SH-SY5Y (cell line): Measurements from ENCODE around the gene CLEC2D.

Source experiments
- GATA2 ChIP-seq: IDR thresholded peaks from 2 replicates; pipeline ENCODE4 v1.6.1; 2011; ENCODE audit warnings: mild to moderate bottlenecking, low read depth, low read length
- GATA3 ChIP-seq: IDR thresholded peaks from 2 replicates; pipeline ENCODE4 v1.6.1; 2011; ENCODE audit warnings: low read depth, mild to moderate bottlenecking, low read length, moderate library complexity

DNA sequence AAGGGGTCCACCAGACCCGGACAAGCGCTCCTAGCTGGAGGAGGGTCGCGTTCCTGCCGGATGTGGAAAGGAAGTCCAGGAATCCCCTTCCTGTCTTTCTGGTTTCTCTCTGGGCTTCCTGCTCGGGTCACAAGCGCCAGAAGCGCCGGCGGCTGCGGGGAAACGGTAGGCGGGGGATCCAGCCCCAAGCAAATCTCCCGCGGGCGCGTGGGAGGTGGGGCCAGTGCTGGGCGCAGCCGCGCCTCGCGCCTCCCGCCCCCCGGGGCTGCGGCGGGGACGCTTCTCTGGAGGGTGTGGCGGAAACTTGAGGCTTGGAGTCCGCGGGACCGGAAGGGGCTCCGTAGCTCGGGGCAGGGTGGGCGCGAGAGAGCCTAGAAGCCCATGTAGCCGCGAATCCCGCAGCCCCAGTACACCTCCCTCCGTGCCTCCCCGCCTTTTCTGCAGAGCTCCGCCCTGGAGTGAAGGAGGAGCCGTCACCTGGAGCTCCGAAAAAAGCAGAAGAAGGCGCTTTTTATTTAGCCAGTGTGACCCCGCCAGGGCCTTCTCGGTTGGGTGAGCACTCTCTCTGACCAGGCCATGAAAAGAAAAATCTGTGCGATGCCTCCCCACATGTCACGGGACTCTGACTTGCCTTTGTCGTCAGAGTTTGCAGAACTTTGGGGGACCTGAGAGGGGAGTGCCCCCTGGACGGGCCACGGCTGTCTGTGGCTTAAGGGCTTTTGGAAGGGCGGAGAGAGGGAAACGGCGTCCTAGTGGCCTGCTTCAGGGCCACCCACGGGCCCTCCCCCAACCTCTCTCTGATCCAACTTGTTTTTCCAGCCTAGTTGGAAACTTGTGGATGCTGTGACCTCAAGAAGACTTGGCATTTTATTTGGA lies 21.4 kb upstream of the CLEC2D start:
- no peak for TF ChIP-seq GATA2
- TF ChIP-seq GATA3, result no peak
